Kidney glomerular epithelial cell (primary cell): ENCODE results near the gene RWDD1.

Source experiments
- DNase-seq: peaks from one replicate; lab custom pipeline; 2025; lab: John Stamatoyannopoulos, UW

Gene RWDD1

DNA sequence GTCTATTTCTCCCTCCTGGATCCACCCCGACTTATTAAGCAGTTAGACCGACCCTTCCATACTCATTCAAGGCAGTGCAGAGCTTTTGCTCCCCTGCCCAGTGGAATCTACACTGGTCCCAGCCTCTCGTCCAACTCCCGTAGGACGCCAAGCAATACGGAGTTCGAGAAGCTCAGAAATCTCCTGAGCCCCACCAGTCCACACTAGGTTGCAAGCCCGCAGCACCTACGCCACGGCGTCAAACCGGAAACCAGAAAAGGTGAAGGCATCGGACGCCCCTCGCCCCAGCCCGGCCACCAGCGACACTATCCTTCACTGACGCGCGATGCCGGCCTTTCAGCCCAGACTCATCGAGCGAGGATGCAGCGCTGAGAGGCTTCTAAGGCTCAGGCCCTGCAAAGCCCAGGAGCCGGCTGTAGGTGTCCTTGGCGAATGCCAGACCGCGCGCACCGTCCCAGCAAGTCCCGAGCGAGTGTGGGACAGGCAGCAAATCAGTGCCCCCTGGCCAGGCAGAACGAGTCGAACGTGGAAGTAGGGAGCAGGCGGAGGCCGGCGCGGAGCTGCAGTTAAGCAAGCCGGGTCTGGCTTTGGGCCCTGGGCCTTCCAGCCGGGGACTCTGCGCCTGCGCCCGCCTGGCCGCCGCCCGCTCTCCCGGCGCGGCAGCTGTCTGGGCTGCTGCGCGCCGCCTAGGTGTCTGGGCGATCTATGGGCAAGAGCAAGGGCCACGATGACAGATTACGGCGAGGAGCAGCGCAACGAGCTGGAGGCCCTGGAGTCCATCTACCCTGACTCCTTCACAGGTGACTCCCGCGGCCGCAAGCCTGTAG, at the start of gene RWDD1:
Gene RWDD1 (plus strand): TSS at position 649 of the 827 bp plus-strand sequence. CDS start 79 bp downstream, at position 728.
- peak; percentile 98 for DNase-seq

DNA sequence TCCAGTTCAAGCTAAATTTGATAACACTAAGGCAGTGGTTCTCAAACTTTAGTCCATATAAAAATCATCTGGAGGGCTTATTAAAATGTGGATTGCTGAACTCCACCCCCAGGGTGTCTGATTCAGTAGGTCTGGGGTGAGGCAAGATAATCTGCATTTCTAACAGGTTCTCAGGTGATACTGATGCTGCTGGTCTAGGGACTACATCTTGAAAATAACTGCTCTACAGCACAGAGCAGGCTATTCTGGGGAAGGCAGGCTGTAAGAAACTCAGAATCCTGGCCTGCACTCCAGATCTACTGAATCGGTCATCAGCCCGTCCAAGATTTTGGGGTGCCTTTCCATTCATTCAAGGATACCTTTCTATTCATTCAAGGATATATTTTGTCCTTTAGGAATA, 48.4 kb upstream of the RWDD1 start:
- DNase-seq = no peak

DNA sequence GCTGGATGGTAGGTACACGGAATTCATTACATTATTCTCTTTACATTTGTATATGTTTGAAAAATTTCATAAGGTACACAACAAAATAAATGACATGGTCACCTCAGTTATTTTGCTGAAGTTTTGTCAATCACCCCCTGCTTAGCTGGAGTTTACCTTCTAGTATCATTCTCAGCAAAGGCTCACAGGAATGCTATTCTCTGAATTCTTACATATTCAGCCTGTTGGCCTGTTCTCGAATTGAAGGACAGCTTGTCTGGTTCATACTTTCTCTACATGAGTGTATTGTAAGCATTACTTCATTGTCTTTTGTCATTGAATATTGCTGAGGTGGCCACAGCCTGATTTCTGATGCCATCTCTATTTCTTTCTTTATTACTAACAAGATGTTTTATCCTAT, 47.1 kb upstream of the RWDD1 start:
- no peak for DNase-seq

DNA sequence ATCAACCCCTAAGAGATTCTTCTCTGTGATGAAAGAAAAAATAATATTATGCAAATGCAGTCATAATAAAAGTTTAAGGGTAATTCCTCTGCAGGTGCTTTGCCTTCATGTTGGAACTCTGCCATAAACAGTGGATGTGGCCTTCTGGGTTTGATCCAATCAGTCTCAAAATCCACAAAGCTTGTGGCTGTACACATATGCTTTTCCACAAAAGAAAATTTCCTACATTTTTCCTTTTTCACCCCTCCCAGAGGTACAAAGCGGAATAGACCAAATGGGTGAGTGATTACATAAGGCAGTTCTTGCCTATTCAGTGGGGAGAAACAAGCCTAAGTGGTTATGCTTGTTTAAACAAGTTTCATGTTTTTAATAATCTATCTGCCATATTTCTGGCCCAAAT, 43.2 kb upstream of the RWDD1 start:
- no peak for DNase-seq

DNA sequence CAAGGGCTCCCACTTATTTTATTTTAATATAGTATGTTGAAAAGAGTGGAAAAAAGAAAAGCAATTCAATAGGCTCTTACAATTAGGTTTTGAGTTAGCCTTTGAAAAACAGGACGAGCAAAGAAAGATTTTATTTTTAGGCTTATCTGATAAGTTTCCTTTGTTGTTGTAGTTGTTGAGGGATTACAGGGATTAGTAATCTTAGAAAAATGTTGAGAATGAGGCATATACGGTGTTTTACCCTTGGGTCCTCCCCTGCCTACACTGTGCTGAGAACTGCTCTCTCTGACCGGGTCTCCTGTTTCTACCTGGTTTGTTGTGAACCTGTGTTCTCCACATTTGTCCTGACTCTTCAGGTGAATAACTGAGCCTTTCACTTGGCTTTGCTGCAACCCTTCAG, 42.5 kb upstream of the RWDD1 start:
- DNase-seq = peak; percentile 40

DNA sequence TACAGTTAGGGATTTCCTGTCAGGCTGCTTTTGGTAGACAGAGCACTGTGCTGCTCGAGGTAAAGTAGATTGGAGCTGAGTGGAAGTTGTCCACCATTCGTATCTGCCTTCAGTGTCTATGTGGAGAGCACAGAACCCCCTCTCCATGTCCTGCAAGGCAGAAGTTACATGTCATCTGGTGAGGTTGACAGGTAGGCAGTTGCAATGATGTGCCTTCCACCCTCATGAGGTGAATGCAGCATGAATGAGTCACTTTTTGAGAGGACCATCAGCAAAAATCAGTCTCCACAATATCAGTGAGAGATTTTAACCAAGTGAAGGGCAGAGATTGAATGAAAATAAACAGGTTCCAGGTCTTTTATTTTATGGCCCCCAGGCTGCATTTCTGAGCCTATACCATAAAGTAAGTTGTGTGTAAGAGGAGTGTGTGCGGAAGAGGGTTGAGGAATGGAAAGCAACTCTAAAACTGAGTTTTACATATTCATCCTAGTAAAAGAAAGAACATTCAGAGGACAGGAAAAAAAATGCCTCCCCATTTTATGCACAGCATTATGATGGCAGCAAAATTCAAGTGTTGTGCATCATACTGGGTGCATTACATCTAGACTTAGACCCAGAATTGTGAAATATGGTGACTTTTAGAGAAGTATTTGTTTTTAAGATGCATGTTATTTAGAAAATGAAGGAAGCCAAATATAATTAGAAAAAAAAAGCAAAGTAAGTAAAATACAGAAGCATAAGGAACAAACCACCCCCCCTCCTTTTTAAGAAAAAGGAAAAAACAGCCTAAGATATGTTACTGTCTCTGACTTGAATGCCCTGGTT, 41.6 kb upstream of the RWDD1 start:
- DNase-seq = no peak

DNA sequence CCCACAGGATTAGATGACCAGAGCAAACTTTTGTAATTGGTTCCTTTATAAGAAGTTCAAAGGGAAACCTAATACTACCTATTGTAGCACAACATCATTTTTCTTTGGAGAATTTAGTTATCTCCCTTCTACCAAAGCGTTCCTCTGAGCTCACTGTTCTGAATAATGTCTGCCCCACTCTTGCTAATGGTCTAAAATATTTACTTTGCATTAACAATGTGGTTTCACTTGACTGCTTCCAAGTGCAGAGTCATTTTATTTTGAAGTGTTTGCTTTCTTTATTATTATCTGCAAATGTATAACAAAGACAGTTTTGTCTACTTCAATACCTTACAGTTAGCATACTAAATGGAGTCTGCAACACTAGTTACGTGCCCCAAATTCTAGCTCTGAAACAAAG, 40.9 kb upstream of the RWDD1 start:
- peak; percentile 35 for DNase-seq

- peak; percentile 79 for DNase-seq
Observed at GRCh38 chr6:116531675-116532570, 39.4 kb upstream of the RWDD1 start.

DNA sequence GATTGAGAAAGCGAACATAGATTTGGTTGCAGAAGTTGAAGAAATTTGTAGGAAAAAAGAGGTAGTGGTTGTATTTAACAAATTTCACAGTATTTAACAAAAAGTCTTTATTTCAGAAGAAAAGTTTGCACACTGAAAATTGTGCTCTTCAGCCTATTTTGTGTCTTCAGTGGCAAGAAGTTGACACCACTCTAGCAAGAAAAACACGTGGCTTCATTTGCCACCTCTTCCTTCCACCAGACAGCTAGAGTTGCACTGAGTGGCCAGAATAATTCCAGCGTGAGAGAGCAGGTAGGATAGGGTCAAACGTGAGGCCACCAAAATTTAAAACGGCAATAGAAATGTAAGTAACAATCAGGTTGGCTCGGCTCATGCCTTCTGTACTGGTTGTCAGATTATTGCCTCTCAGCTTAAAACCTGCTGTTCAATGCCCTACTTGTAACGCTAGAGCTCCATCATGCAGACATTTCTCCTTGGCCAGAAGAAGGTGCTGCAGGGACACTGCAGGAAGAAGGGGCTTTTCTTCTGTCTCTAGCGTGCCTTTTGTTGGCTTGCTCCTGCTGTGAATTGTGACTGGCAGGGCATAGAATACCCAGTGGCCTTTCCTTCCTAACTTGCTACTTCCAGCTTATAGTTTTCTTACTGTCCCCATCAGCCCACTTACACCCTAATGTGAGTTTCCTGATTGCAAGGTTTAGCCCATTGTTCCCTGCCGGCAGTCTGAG, 37.9 kb upstream of the RWDD1 start:
- no peak for DNase-seq

DNA sequence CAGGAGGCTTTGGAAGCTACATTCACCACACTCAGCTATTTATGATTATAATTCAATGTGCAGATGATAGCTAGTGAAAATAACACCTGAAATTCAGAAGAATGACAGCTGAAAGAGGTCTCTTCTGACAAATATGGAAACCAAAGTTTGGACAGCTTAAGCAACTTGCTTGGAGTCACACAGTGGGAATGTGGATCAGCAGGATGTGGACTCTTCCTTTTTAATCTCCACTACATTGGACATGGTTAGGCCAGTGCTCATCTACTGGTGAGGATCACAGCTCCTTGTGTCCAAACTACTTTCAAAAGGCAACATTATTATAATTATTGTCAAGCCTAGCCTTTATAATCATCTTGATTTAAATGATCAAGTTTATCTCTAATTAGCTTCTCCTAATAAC, 36.2 kb upstream of the RWDD1 start:
- no peak for DNase-seq

DNA sequence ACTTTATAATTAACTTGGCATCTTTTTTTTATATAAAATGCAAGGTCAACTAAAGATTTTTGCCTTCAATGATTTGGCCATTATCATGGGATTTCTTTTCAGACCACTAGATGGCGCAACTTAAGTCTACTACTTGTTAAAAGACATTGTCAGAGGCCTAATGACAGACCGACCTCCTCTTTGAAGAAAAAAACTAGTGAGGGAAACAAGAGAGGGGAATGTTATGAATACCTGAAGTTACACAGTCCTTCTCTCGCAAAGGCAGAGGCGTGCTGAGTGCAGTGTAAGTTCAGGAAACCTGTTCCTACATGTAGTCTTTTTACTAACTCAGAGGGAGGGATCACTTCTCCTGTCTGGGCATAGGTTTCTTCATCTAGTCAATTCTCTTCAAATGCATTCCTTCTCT, 35.1 kb upstream of the RWDD1 start:
- peak; percentile 49 for DNase-seq

DNA sequence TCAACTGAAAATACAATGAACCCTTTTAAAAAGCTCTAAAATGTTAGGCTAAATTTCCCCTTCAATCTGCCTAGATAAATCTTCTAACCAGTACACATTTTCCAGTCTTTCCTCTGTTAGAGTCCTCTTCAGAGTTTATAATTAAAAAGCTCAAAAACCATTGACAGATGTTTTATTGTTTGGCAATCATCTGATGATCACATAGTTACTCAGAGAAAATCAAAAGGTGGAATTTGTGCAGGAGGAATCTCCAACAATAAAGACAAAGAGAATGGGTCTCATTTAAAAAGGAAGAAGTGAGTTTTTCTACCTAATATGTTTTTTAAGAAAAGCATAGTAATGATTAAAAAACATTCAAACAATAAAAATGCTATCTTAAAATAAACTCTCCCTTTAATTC, 28.9 kb upstream of the RWDD1 start:
- DNase-seq = no peak

DNA sequence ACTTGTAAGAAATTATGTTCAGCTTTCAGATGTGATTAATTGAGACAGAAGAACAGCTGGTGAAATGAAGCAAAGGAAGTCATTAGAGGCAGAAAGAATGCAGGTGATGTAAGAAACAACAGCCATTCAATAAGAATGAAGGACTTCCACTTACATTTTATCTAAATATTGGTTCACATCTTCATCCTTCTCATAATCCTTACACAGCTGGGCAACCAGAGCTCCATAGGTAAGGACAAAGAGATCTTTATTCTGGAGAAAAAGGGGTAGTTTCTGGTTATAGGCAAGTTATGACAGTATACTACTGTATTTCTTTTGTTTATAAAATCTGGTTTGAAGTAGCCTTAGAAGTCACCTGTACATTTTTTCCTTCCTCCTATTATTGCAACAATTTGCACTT, 28.2 kb upstream of the RWDD1 start:
- DNase-seq = no peak

DNA sequence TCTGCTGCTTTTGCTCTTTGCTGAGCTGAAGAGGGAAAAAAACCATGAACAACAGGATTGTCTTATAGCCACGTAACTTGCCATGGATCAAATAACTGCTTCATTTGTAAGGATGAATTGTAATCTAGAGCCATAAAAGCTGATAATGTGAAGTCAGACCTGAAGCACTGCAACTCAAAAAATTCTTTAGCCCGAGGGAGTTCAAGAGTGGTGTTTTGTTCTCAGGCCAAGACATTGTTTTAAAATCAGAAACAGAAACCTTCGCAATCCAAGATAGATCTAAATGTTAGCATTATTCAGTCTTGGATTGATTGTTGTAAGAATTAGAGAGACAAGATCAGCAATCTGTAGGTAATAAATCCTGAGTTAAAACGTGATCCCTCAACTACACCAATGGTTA, 25.7 kb upstream of the RWDD1 start, which contains the start of gene TRAPPC3L:
Gene TRAPPC3L (minus strand): TSS at position 34 of the 400 bp plus-strand sequence. CDS start 170 bp downstream, outside the sequence.
- no peak for DNase-seq

DNA sequence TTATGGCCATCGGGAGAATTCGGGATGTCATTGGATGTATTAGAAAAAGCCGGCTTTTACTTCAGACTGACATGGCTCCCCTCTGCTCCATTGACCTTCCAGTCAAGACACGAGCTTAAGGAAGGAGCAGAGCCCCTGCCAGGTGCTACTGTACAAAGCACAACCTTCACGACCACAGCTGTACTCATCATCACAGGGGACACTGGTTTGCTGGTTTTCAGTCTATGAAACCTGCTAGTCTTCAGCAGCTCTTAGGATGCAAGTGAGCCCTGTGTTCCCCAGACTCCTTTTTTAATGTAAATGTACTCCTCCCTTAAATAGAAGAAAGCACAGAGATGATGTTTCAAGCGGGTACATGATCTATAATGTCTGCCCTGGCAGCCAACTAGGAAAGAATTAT, 23.9 kb upstream of the RWDD1 start:
- DNase-seq = no peak

- no peak for DNase-seq
Observed at GRCh38 chr6:116550796-116551195, 20.5 kb upstream of the RWDD1 start.

DNA sequence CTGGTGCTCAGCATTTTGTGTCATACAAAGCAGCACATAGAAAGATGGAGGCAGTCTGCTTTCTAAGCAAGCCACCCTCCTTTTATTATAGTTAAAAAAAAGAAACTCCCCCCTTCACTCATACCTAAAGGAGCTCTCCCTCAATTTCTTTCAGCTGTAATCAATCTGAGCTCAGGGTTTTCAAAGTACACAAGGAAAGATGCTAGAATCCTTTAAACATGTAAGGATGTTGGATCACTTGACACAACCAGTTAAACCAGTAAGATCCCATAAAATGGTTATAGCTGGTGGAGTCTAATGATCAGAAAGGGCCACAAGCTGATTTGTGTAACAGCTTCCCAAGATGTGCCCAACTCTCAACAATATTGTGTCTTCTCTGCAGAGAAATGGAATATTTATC, 17.9 kb upstream of the RWDD1 start, which contains the start of gene CALHM4:
Gene CALHM4 (plus strand): TSS at position 301 of the 400 bp plus-strand sequence. CDS start 43 bp downstream, at position 344.
- DNase-seq = no peak

- peak; percentile 75 for DNase-seq
Observed at GRCh38 chr6:116556065-116556464, 15.2 kb upstream of the RWDD1 start.

- DNase-seq = no peak
Observed at GRCh38 chr6:116556814-116557415, 14.4 kb upstream of the RWDD1 start.

DNA sequence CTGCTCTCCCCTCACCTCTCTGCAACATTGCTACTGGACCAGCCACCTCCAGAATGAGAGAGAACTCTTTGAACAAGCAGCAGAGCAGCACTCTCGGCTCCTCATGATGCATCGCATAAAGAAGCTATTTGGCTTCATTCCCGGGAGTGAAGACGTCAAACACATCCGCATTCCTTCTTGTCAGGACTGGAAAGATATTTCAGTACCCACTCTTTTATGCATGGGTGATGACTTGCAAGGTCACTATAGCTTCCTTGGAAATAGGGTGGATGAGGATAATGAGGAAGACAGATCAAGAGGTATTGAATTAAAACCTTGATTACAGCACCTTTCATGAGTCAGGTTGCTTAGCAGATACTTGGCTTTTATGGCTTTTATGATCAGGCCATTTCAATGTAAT, 13.4 kb upstream of the RWDD1 start:
- peak; percentile 89 for DNase-seq

DNA sequence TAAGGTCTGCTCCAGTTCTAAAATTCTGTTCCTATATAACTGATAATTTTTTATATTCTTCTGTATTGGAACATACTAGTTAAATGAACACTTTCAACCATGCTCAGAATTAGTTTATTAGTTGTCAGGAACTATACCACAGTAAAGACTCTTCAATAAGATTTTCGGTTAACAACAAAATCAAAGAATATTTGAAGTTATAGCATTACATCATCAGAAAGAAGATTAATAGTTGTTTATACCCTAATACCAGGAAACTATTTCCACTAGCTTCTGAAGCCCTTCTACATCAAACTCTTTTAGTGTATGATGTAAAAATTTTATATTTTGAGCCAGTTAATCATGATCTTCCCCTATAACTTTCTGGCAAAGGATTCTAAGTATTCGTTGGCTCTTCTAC, 11.2 kb upstream of the RWDD1 start:
- DNase-seq = no peak
